Suppressor macrophage treated with lipopolysaccharide for 4 hours (primary cell): ENCODE measurements around the gene PKDREJ.

Experiments
- DNase-seq: peaks from one replicate; pipeline ENCODE4 v3.0.0-alpha.2; 2020

Gene PKDREJ

DNA sequence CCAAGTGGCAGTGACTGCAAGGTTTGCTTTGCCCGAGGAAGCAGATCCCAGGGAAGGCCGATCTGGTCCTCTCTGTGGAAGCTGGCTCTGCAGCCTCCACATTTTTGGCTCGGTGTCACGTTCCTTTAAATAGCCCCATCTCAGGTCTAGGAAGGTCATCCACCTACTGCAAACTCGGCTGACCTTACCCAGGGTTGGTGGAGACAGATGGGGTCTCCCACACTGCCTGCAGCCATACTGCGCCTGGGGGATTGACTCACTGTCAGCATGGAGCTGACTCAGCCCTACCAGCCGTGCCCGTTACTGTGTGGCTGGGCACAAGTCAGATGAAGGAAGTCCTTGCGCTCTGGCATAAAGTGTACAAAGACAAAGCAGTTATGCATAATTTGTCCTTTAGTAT, 29.9 kb downstream of the PKDREJ start:
- DNase-seq = peak; percentile 85

- no peak for DNase-seq
Measured at GRCh38 chr22:46230262-46230901, 32.8 kb downstream of the PKDREJ start.

DNA sequence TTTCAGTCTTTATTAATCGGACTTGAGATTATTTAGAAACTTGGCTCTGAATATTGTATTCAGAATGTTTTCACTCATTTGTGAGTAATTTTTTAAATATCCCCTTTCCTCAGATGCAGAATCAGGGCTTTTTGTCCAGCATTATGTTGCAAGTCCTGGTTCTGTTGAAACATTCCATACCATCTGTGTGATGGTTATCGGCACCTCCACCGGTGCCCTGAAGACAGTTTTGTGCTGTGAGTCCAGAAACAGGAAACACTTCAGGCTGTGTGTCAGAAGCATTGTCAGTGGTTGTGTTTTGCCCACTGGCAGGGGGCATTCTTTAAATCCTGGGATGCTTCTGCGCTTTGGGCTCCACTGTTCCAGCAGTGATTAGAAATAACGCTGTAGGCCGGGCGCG, 33.4 kb downstream of the PKDREJ start:
- DNase-seq = peak; percentile 6

DNA sequence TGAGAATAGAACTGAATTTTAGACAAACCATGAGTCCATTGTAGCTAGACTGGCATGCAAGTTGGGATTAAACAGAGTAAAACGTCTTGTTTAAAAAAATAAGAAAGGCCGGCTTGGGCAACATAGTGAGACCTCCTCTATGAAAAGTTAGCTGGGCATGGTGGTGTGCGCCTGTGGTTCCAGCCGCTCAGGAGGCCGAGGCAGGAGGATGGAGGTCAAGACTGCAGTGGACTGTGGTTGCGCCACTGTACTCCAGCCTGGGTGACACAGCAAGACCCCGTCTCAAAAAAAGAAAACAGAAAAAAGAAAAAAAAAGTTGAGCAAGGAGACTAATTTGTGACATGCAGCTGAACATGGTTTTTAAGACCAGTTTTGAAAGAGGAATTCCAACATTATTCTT, 36.6 kb downstream of the PKDREJ start:
- DNase-seq = no peak

DNA sequence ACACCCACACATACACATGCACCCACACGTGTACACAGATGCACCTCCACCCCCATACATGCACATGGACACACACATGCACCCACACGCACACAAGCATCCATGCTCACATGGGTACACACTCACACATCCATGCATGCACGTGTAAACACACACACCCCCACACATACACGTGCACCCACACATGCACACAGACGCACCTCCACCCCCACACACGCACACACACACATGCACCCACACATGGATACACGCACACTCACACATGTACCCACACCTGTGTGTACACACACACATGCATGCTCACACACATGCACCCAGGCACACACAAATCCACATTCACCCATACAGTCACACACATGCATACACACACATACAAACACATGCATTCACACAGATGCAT, 37.5 kb downstream of the PKDREJ start:
- no peak for DNase-seq

GRCh38 chr22:46224898-46225290, 38.2 kb downstream of the PKDREJ start:
- DNase-seq = no peak

- no peak for DNase-seq
Measured at GRCh38 chr22:46224044-46224897, 38.9 kb downstream of the PKDREJ start.

DNA sequence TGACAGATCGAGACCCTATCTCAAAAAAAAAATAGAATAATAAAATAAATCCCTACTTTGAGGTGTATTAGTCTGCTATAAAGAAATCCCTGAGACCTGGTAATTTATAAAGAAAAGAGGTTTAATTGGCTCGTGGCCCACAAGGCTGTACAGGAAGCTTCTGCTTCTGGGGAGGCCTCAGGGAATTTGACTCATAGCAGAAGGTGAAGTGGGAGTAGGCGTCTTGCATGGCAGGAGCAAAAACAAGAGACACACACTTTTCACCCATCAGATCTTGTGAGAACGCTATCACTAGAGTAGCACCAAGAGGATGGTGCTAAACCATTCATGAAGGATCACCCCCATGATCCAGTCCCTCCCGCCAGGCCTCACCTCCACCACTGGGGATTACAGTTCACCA, 42.2 kb downstream of the PKDREJ start:
- DNase-seq = no peak

DNA sequence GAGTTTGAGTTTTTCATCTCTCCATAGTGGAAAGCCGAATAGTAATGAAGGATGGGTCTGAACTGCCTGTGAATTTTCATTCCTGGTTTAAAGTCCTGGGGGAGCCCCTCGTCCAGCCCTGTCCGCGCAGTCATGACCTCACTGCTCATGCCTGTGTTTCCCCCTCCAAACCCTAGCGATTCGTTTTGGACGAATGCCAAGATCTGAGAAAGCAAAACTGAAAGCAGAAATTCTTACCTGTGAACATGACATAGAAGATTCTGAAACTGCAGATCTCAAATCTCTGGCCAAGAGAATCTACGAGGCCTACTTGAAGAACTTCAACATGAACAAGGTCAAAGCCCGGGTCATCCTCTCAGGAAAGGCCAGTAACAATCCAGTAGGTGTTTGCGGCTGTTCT, 43.5 kb downstream of the PKDREJ start:
- no peak for DNase-seq

DNA sequence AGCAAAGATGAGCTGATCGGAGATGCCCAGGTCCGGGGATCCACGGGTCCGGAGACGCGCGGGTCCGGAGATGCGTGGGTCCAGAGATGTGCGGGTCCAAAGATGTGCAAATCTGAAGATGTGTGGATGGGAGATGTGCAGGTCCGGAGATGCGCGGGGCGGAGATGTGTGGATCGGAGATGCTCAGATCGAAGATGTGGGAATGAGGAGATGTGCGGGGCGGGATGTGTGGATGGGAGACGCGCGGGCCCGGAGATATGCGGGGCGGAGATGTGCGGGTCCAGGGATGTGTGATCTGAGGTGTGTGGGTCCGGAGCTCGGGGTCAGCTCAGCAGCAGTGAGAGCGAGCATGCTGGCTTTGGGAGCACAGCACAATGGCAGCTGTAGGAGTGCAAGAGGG, 48.5 kb downstream of the PKDREJ start:
- no peak for DNase-seq

- no peak for DNase-seq
Measured at GRCh38 chr22:46214149-46214548, 49.0 kb downstream of the PKDREJ start.

GRCh38 chr22:46213052-46213451, 50.1 kb downstream of the PKDREJ start:
- DNase-seq = peak; percentile 46

DNA sequence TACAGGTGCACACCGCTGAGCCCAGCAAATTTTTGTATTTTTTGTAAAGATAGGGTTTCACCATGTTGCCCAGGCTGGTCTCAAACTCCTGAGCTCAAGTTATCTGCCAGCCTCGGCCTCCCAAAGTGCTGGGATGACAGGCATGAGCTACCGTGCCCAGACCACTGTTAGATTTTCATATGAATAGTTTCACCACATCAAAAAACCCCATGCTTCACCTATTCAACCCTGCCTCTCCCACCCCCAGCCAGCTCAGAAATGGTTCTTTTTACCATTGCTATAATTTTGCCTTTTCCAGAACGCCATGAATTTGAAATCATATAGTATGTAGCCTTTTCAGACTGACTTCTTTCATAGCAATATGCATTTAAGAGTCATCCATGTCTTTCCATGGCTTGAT, 50.9 kb downstream of the PKDREJ start:
- no peak for DNase-seq

- DNase-seq = no peak
Measured at GRCh38 chr22:46209262-46209661, 53.9 kb downstream of the PKDREJ start.
